ENCODE results near the gene MSS51.
"Not testable (repeated sequence)": the region's sequence is repeated elsewhere in the genome, so short reads cannot be mapped to it uniquely, and the experiment has no call there.

Gene MSS51

DNA sequence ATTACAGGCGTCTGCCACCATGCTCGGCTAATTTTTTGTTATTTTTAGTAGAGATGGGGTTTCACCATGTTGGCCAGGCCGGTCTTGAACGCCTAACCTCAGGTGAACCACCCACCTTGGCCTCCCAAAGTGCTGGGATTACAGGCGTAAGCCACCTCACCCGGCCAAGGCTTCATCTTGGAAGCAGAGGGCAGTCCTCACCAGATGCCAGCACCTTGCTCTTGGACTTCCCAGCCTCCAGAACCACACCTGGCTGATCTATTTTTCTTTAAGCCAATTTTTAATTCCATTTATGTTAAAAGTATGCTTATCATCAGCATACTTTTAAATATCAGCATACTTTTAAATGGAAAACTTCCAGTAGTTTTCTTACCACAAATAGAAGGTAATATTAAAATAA is 31.7 kb downstream of the MSS51 start:
- Mint-ChIP-seq H3K27me3 (no peaks in the 10 kb centered on the region), H3K27ac (peak overlapping the region in 1 of 2 donors; percentile 13), H3K4me1 (peaks cover 23% of the 10 kb centered on the region), H3K9me3 (no peaks in the 10 kb centered on the region), H3K4me3 (no peak overlapping the region)
- ATAC-seq: no peak
- DNase-seq: no peak

- DNase-seq (no peak), ATAC-seq (no peak)
- no peak overlapping the region for H3K4me3 Mint-ChIP-seq
- peaks cover 21% of the 10 kb centered on the region for H3K4me1 Mint-ChIP-seq
- no peak overlapping the region for H3K27ac Mint-ChIP-seq
- H3K9me3 Mint-ChIP-seq: no peaks in the 10 kb centered on the region
- no peaks in the 10 kb centered on the region for H3K27me3 Mint-ChIP-seq
Observed at GRCh38 chr10:73399063-73399462, 34.3 kb downstream of the MSS51 start.

DNA sequence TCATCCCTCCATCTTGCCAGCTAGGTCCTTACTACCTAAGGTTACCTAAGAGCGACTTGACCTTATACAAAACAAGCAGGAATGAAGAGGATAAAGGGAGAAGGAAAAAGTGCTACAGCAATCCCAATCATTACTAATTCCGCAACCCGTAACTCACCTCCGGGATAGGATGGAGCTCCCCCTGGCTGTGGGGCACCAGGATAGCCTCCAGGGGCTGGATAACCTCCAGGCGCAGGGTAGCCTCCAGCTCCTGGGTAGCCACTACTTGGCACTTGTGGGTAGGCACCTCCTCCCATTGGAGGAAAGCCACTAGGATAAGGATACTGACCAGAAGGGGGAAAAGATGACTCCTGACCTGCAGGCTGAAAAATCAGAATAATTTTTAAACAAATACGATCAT is 35.3 kb downstream of the MSS51 start:
- Mint-ChIP-seq H3K27me3 (no peaks in the 10 kb centered on the region), H3K4me3 (no peak overlapping the region), H3K27ac (no peak overlapping the region), H3K9me3 (no peaks in the 10 kb centered on the region), H3K4me1 (peaks cover 13% of the 10 kb centered on the region)
- ATAC-seq: no peak
- no peak for DNase-seq

GRCh38 chr10:73394325-73394724 is 39.0 kb downstream of the MSS51 start:
- not testable (repeated sequence) for ATAC-seq, H3K27ac Mint-ChIP-seq, H3K4me3 Mint-ChIP-seq, H3K9me3 Mint-ChIP-seq, DNase-seq, H3K27me3 Mint-ChIP-seq, H3K4me1 Mint-ChIP-seq

DNA sequence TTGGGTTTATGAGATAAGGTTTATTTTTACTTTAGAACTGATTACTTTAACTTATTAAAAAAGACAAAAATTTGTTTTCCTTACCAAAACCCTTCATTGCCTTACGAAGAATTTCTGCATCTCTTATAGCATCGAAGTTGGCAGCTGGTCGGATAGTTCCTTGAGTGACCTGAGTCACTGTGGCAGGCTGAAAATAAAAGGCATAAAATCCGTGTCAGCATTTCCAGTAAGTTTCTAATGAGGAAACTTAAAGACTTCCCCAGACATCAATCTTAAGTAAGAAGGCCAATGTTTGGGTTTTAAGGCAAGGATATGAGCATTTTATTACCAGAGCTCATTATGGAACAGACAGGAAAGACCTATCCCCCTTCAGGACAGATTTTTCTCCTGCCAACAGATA is 45.1 kb downstream of the MSS51 start:
- ATAC-seq (no peak), DNase-seq (no peak)
- no peaks in the 10 kb centered on the region for H3K4me1 Mint-ChIP-seq
- H3K4me3 Mint-ChIP-seq: no peak overlapping the region
- no peaks in the 10 kb centered on the region for H3K27me3 Mint-ChIP-seq
- H3K27ac Mint-ChIP-seq: no peak overlapping the region
- H3K9me3 Mint-ChIP-seq: no peaks in the 10 kb centered on the region

GRCh38 chr10:73386583-73386982 is 46.8 kb downstream of the MSS51 start:
- Mint-ChIP-seq H3K4me1 (no peaks in the 10 kb centered on the region), H3K27me3 (no peaks in the 10 kb centered on the region), H3K27ac (peak overlapping the region in 1 of 2 donors; percentile 22), H3K4me3 (no peak overlapping the region), H3K9me3 (no peaks in the 10 kb centered on the region)
- no peak for ATAC-seq
- DNase-seq: no peak

- Mint-ChIP-seq H3K27me3 (no peaks in the 10 kb centered on the region), H3K27ac (peak overlapping the region; percentile 69 to 91), H3K9me3 (no peaks in the 10 kb centered on the region), H3K4me3 (no peak overlapping the region), H3K4me1 (peaks cover 13% of the 10 kb centered on the region)
- ATAC-seq (peak; percentile 94), DNase-seq (no peak)
Observed at GRCh38 chr10:73379064-73379748, 54.2 kb downstream of the MSS51 start.

DNA sequence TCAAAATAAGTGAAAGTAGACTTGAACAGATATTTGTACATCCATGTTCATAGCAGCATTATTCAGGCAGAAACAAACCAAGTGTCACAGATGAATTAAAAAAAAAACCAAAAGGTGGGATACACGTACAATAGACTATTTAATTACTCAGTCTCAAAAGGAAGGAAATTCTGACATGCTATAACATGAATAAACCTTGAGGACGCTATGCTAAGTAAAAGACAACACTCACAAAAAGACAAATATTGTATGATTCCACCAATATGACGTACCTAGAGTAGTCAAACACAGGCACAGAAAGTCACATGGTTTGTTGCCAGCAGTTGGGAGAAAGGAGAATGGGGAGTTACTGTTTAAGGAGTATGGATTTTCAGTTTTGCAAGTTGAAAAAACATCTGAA is 56.7 kb downstream of the MSS51 start:
- Mint-ChIP-seq H3K27me3 (no peaks in the 10 kb centered on the region), H3K27ac (peak overlapping the region in 1 of 2 donors; percentile 4), H3K4me3 (no peak overlapping the region), H3K9me3 (no peaks in the 10 kb centered on the region), H3K4me1 (peaks cover 13% of the 10 kb centered on the region)
- no peak for DNase-seq
- no peak for ATAC-seq
